WTC11 (cell line): Measurements from ENCODE around the gene CCDC12. TPM values are rescaled to one million over a fixed set of nuclear protein-coding genes. Genes with fewer than 3 reads are reported as not detected.

Experiments
- ATAC-seq: fragments of 200-7000 bp; cut with Tn5 transposase; 2 replicates; pipeline ENCODE4 v1.10.0; 2021; ENCODE audit warnings: mild to moderate bottlenecking, moderate library complexity
- CTCF ChIA-PET: fragments of 300-600 bp; sonication (Branson Sonifier 250); formaldehyde crosslinking; loops from one replicate; lab custom pipeline; 2021; ENCODE audit warnings: antibody characterized with exemption; lab: Charles Lee
- POLR2A ChIA-PET: fragments of 350-600 bp; sonication (Branson Sonifier 250); formaldehyde crosslinking; loops from one replicate; lab custom pipeline; 2021; ENCODE audit warnings: antibody characterized with exemption; lab: Charles Lee
- DNase-seq: peaks from one replicate; pipeline ENCODE4 v3.0.0; 2021; ENCODE audit warnings: low spot score
- H3K27ac Mint-ChIP-seq: 2 replicates; pipeline ENCODE4 v1.8.0; 2021; ENCODE audit warnings: mixed read lengths
- H3K27me3 Mint-ChIP-seq: 2 replicates; pipeline ENCODE4 v1.8.0; 2021; ENCODE audit warnings: low read depth, mild to moderate bottlenecking, moderate library complexity, mixed read lengths
- H3K36me3 Mint-ChIP-seq: 2 replicates; pipeline ENCODE4 v1.8.0; 2021; ENCODE audit warnings: mixed read lengths
- H3K4me1 Mint-ChIP-seq: 2 replicates; pipeline ENCODE4 v1.8.0; 2022; ENCODE audit warnings: mixed read lengths
- H3K4me3 Mint-ChIP-seq: 2 replicates; pipeline ENCODE4 v1.8.0; 2021; ENCODE audit warnings: mild to moderate bottlenecking, moderate library complexity, mixed read lengths
- H3K9me3 Mint-ChIP-seq: 2 replicates; pipeline ENCODE4 v1.8.0; 2021; ENCODE audit warnings: mixed read lengths
- ATF1 ChIP-seq: sonication (generic); formaldehyde crosslinking; IDR thresholded peaks from 2 replicates; pipeline ENCODE4 v1.8.1; 2023; ENCODE audit warnings: mild to moderate bottlenecking, moderate library complexity, missing genetic modification reagents
- E2F4 ChIP-seq: sonication (generic); formaldehyde crosslinking; IDR thresholded peaks from 2 replicates; pipeline ENCODE4 v1.8.1; 2022; ENCODE audit warnings: low read depth, mild to moderate bottlenecking, moderate library complexity, missing genetic modification reagents, borderline replicate concordance
- FOXP1 ChIP-seq: sonication (generic); formaldehyde crosslinking; IDR thresholded peaks from 2 replicates; pipeline ENCODE4 v1.8.0; 2022; ENCODE audit warnings: missing genetic modification reagents, mild to moderate bottlenecking, moderate library complexity, borderline replicate concordance
- GABPB1 ChIP-seq: sonication (generic); formaldehyde crosslinking; IDR thresholded peaks from 2 replicates; pipeline ENCODE4 v1.8.1; 2023; ENCODE audit warnings: mild to moderate bottlenecking, missing genetic modification reagents
- IRF2 ChIP-seq: sonication (generic); formaldehyde crosslinking; IDR thresholded peaks from 2 replicates; pipeline ENCODE4 v1.8.0; 2022; ENCODE audit warnings: low read depth, missing genetic modification reagents, borderline replicate concordance
- JAZF1 ChIP-seq: fragments of 250-450 bp; sonication (Bioruptor Pico); IDR thresholded peaks from 2 replicates; pipeline ENCODE4 v1.9.0; 2021; ENCODE audit warnings: moderate library complexity, mild to moderate bottlenecking, inconsistent platforms
- NFYB ChIP-seq: sonication (generic); formaldehyde crosslinking; conservative IDR thresholded peaks from 2 replicates; pipeline ENCODE4 v1.8.0; 2022; ENCODE audit warnings: low read depth, missing genetic modification reagents
- NR3C1 ChIP-seq: sonication (generic); formaldehyde crosslinking; conservative IDR thresholded peaks from 2 replicates; pipeline ENCODE4 v1.8.1; 2023; ENCODE audit warnings: low read depth, mild to moderate bottlenecking, missing genetic modification reagents
- RELA ChIP-seq: sonication (generic); formaldehyde crosslinking; IDR thresholded peaks from 2 replicates; pipeline ENCODE4 v1.8.1; 2022; ENCODE audit warnings: missing genetic modification reagents, mild to moderate bottlenecking, borderline replicate concordance
- RORB ChIP-seq: fragments of 250-450 bp; sonication (Bioruptor Pico); IDR thresholded peaks from 2 replicates; pipeline ENCODE4 v1.9.0; 2021; ENCODE audit warnings: mild to moderate bottlenecking
- SMAD3 ChIP-seq: sonication (generic); formaldehyde crosslinking; IDR thresholded peaks from 2 replicates; pipeline ENCODE4 v1.8.0; 2022; ENCODE audit warnings: missing genetic modification reagents, mild to moderate bottlenecking, borderline replicate concordance
- SOX15 ChIP-seq: fragments of 250-450 bp; sonication (Bioruptor Pico); IDR thresholded peaks from 2 replicates; pipeline ENCODE4 v1.9.0; 2021; ENCODE audit warnings: mild to moderate bottlenecking
- TEAD1 ChIP-seq: sonication (generic); formaldehyde crosslinking; IDR thresholded peaks from 2 replicates; pipeline ENCODE4 v1.8.0; 2022; ENCODE audit warnings: mild to moderate bottlenecking, missing genetic modification reagents
- TEAD4 ChIP-seq: sonication (generic); formaldehyde crosslinking; IDR thresholded peaks from 2 replicates; pipeline ENCODE4 v1.8.0; 2022; ENCODE audit warnings: mild to moderate bottlenecking, missing genetic modification reagents
- ZBTB21 ChIP-seq: sonication (generic); formaldehyde crosslinking; IDR thresholded peaks from 2 replicates; pipeline ENCODE4 v1.8.1; 2023; ENCODE audit warnings: mild to moderate bottlenecking, missing genetic modification reagents, borderline replicate concordance
- ZNF138 ChIP-seq: sonication (generic); formaldehyde crosslinking; conservative IDR thresholded peaks from 2 replicates; pipeline ENCODE4 v1.8.1; 2022; ENCODE audit warnings: mild to moderate bottlenecking, moderate library complexity, missing genetic modification reagents
- ZNF219 ChIP-seq: sonication (generic); formaldehyde crosslinking; IDR thresholded peaks from 2 replicates; pipeline ENCODE4 v1.8.0; 2023; ENCODE audit warnings: missing genetic modification reagents, mild to moderate bottlenecking, borderline replicate concordance
- ZNF425 ChIP-seq: fragments of 250-450 bp; sonication (Bioruptor Pico); conservative IDR thresholded peaks from 2 replicates; pipeline ENCODE4 v1.9.0; 2021; ENCODE audit warnings: mild to moderate bottlenecking
- ZNF671 ChIP-seq: fragments of 250-450 bp; sonication (Bioruptor Pico); IDR thresholded peaks from 2 replicates; pipeline ENCODE4 v1.8.0; 2021; ENCODE audit warnings: mild to moderate bottlenecking
- ZSCAN18 ChIP-seq: fragments of 250-450 bp; sonication (Bioruptor Pico); IDR thresholded peaks from 2 replicates; pipeline ENCODE4 v2.1.2; 2022; ENCODE audit warnings: mild to moderate bottlenecking, moderate library complexity
- total RNA-seq: library from RNA; stranded (reverse); gene quantifications from 3 replicates; pipeline ENCODE4 v1.2.3, GENCODE V29; 2021
- TF ChIP-seq, protein P1 (sequence below): sonication (generic); formaldehyde crosslinking; IDR thresholded peaks from 2 replicates; pipeline ENCODE4 v1.8.1; 2023; ENCODE audit warnings: mild to moderate bottlenecking, missing genetic modification reagents
- TF ChIP-seq, protein P2 (sequence below): fragments of 200-600 bp; IDR thresholded peaks from 2 replicates; pipeline ENCODE4 v1.8.0; 2022; ENCODE audit warnings: antibody characterized with exemption
- TF ChIP-seq, protein P3 (sequence below): sonication (generic); formaldehyde crosslinking; conservative IDR thresholded peaks from 2 replicates; pipeline ENCODE4 v1.8.1; 2023; ENCODE audit warnings: mild to moderate bottlenecking, low read depth, missing genetic modification reagents, moderate library complexity

The CCDC12 gene
- total RNA-seq, 1 experiment from 2014 or later: 59.1 TPM

DNA sequence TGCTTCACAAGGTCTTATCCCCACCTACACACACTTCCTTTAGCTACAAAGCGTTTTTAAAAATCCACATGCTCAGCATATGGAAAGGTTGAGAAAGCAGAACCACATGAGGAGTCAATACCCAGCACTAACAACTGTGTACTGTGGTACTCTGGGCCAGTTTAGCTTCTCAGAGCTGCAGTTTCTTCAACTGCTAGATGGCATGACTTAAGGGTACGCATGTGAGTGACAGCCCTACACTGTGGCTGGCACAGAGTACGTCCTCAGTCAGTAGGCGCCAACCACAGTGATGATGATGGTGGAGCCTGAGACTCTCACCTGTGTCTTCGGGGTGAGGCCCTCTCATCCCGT is 17.4 kb downstream of the CCDC12 start (continued):
- TF ChIP-seq ZNF138 (CRISPR knock-in tag) (no peak), RELA (no peak), TEAD4 (CRISPR knock-in tag) (no peak), ZNF219 (no peak), ZBTB21 (CRISPR knock-in tag) (no peak), FOXP1 (no peak), RORB (CRISPR knock-in tag) (no peak), NR3C1 (CRISPR knock-in tag) (no peak), ATF1 (CRISPR knock-in tag) (no peak)
- TF ChIP-seq, protein P1, sequence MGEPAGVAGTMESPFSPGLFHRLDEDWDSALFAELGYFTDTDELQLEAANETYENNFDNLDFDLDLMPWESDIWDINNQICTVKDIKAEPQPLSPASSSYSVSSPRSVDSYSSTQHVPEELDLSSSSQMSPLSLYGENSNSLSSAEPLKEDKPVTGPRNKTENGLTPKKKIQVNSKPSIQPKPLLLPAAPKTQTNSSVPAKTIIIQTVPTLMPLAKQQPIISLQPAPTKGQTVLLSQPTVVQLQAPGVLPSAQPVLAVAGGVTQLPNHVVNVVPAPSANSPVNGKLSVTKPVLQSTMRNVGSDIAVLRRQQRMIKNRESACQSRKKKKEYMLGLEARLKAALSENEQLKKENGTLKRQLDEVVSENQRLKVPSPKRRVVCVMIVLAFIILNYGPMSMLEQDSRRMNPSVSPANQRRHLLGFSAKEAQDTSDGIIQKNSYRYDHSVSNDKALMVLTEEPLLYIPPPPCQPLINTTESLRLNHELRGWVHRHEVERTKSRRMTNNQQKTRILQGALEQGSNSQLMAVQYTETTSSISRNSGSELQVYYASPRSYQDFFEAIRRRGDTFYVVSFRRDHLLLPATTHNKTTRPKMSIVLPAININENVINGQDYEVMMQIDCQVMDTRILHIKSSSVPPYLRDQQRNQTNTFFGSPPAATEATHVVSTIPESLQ (CRISPR knock-in tag): no peak
- TF ChIP-seq, protein P2, sequence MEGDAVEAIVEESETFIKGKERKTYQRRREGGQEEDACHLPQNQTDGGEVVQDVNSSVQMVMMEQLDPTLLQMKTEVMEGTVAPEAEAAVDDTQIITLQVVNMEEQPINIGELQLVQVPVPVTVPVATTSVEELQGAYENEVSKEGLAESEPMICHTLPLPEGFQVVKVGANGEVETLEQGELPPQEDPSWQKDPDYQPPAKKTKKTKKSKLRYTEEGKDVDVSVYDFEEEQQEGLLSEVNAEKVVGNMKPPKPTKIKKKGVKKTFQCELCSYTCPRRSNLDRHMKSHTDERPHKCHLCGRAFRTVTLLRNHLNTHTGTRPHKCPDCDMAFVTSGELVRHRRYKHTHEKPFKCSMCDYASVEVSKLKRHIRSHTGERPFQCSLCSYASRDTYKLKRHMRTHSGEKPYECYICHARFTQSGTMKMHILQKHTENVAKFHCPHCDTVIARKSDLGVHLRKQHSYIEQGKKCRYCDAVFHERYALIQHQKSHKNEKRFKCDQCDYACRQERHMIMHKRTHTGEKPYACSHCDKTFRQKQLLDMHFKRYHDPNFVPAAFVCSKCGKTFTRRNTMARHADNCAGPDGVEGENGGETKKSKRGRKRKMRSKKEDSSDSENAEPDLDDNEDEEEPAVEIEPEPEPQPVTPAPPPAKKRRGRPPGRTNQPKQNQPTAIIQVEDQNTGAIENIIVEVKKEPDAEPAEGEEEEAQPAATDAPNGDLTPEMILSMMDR: no peak

DNA sequence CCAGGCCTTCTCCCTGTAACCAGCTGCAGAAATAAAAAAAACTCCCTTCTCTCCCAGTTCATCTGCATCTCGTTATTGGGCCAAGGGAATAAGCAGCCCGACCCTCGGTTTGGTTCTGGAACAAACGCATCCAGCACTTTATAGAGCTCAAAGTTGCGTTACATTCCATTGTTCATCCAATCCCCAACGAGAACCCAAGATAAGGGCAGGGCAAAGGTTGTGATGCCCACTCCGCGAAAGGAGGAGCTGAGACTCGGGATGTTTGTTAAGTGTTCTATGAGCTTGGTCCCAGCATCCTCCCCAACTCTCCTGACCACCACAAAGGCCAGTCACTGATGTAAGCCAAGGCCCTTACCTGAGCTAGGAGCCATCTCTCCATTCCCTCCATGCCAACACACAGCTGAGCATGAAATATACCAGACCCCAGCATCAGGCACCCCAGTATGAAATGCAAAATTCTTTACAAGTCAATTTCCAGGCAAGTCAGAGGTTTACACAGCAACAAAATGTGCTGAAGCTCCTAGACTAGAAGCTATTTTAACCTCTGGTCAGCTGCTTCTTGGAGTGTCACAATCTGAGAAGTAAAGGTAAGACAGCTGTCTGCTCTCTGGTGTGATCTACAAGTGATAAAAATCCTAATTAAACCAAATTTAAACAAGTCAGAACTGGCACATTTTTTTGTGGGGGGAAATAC is 17.9 kb downstream of the CCDC12 start:
- Mint-ChIP-seq H3K27ac (peak overlapping the region; percentile 12), H3K4me1 (peaks cover 45% of the 10 kb centered on the region), H3K4me3 (no peak overlapping the region), H3K9me3 (peaks cover 6% of the 10 kb centered on the region), H3K36me3 (peaks cover 12% of the 10 kb centered on the region), H3K27me3 (no peaks in the 10 kb centered on the region)
- POLR2A ChIA-PET: interaction anchor here (1.0 kb wide), 1 partner anchor 9 kb away, joined by 3 read pairs; no protein-coding TSS in a partner anchor
- DNase-seq (no peak), ATAC-seq (no peak)
- CTCF ChIA-PET: interaction anchor here (1.4 to 1.7 kb wide), 3 partner anchors 8 to 35 kb away, joined by 4 to 7 read pairs (median 6); no protein-coding TSS in a partner anchor
- no peak for TF ChIP-seq E2F4
- TF ChIP-seq JAZF1: no peak
- no peak for TF ChIP-seq ZNF425
- TF ChIP-seq TEAD1 (CRISPR knock-in tag): no peak
- TF ChIP-seq ZNF219: no peak
- no peak for TF ChIP-seq NFYB
- TF ChIP-seq, protein P2: no peak
- TF ChIP-seq, protein P3, sequence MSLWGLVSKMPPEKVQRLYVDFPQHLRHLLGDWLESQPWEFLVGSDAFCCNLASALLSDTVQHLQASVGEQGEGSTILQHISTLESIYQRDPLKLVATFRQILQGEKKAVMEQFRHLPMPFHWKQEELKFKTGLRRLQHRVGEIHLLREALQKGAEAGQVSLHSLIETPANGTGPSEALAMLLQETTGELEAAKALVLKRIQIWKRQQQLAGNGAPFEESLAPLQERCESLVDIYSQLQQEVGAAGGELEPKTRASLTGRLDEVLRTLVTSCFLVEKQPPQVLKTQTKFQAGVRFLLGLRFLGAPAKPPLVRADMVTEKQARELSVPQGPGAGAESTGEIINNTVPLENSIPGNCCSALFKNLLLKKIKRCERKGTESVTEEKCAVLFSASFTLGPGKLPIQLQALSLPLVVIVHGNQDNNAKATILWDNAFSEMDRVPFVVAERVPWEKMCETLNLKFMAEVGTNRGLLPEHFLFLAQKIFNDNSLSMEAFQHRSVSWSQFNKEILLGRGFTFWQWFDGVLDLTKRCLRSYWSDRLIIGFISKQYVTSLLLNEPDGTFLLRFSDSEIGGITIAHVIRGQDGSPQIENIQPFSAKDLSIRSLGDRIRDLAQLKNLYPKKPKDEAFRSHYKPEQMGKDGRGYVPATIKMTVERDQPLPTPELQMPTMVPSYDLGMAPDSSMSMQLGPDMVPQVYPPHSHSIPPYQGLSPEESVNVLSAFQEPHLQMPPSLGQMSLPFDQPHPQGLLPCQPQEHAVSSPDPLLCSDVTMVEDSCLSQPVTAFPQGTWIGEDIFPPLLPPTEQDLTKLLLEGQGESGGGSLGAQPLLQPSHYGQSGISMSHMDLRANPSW (CRISPR knock-in tag): no peak
- no peak for TF ChIP-seq ZBTB21 (CRISPR knock-in tag)
- no peak for TF ChIP-seq GABPB1 (CRISPR knock-in tag)
- TF ChIP-seq ZNF671 (CRISPR knock-in tag): no peak
- TF ChIP-seq SMAD3: no peak
- TF ChIP-seq SOX15 (CRISPR knock-in tag): no peak
- no peak for TF ChIP-seq ZSCAN18
- no peak for TF ChIP-seq IRF2 (CRISPR knock-in tag)
